Thyroid gland (tissue), 4 donors: ENCODE measurements around the gene RFTN2. TPM values are rescaled to one million over a fixed set of nuclear protein-coding genes. Genes with fewer than 3 reads are reported as not detected.
"Not testable (repeated sequence)": the region's sequence is repeated elsewhere in the genome, so short reads cannot be mapped to it uniquely, and the experiment has no call there.

Experiments
- DNase-seq, 2 donors: peaks; one replicate each; pipeline ENCODE4 v3.0.0-alpha.2; 2019
- H3K27ac ChIP-seq, 3 donors: fragments of 200-600 bp; sonication (generic); 1 replicate in 2 of 3; 2 replicates in 1 of 3; pipeline ENCODE4 v1.5.1; 2016 to 2019; ENCODE audit warnings: mild to moderate bottlenecking in 1 of 3, moderate library complexity in 1 of 3
- H3K27me3 ChIP-seq: fragments of 200-600 bp; sonication (generic); one replicate; pipeline ENCODE4 v1.5.1; 2019
- H3K36me3 ChIP-seq, 2 donors: fragments of 200-600 bp; sonication (generic); one replicate each; pipeline ENCODE4 v1.5.1; 2016 to 2019
- H3K4me1 ChIP-seq, 2 donors: fragments of 200-600 bp; sonication (generic); one replicate each; pipeline ENCODE4 v1.5.1; 2017 to 2019
- H3K4me3 ChIP-seq, 3 donors: fragments of 200-600 bp; sonication (generic); replicated peaks in 1 of 3; 1 replicate in 2 of 3; 2 replicates in 1 of 3; pipeline ENCODE4 v1.5.1; 2016; ENCODE audit warnings: mild to moderate bottlenecking in 1 of 3
- H3K9me3 ChIP-seq: fragments of 200-600 bp; sonication (generic); one replicate; pipeline ENCODE4 v1.5.1; 2017
- POLR2A ChIP-seq, 2 donors: fragments of 450-650 bp; IDR thresholded peaks; one replicate each; pipeline ENCODE4 v1.6.1; 2017; ENCODE audit warnings: antibody characterized with exemption in 2 of 2, mild to moderate bottlenecking in 2 of 2, moderate library complexity in 1 of 2
- WGBS, 2 donors: methylation state at CpG; one replicate each; pipeline ENCODE4 v1.1.5; 2017; 5-methylcytosine and 5-hydroxymethylcytosine counted together
- intact Hi-C: fragments of 100-400 bp; cut with DNase I; formaldehyde crosslinking; loops from one replicate; pipeline ENCODE4 v1.15.1; 2023
- total RNA-seq, 4 donors: library from RNA; depleted of rRNA; stranded (reverse); fragments of >200 nt; gene quantifications; one replicate each; pipeline ENCODE4 v1.2.3, GENCODE V29; 2016
- TF ChIP-seq, protein P1 (sequence below), 6 experiments: fragments of 200-600 bp in 3 of 6; fragments of 450-650 bp in 3 of 6; sonication (generic) in 3 of 6; IDR thresholded peaks; one replicate each; pipeline ENCODE4 v1.5.1; 2016 to 2019; ENCODE audit warnings: antibody characterized with exemption in 6 of 6, mild to moderate bottlenecking in 2 of 6, inconsistent platforms in 1 of 6, moderate library complexity in 1 of 6

Gene RFTN2
- total RNA-seq, 4 donors from 2014 or later, result 5.3 to 12.9 (median 9.4) TPM

DNA sequence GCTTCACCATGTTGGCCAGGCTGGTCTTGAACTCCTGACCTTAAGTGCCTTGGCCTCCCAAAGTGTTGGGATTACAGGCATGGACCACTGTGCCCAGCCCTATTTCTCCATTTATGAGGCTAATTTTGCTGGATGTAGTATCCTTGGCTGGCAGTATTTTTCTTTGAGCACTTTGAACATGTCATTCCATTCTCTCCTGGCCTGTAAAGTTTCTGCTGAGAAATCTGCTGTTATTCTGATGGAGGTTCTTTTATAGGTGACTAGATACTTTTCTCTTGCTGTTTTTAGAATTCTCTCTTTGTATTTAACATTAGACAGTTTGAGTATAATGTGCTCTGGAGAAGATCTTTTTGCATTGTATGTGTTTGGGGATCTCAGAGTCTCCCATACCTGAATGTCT, 9.1 kb downstream of the RFTN2 start:
- no peaks in the 10 kb centered on the region for H3K27me3 ChIP-seq
- no peak for TF ChIP-seq POLR2A (IDR thresholded peaks at IDR 0.05)
- TF ChIP-seq, protein P1, sequence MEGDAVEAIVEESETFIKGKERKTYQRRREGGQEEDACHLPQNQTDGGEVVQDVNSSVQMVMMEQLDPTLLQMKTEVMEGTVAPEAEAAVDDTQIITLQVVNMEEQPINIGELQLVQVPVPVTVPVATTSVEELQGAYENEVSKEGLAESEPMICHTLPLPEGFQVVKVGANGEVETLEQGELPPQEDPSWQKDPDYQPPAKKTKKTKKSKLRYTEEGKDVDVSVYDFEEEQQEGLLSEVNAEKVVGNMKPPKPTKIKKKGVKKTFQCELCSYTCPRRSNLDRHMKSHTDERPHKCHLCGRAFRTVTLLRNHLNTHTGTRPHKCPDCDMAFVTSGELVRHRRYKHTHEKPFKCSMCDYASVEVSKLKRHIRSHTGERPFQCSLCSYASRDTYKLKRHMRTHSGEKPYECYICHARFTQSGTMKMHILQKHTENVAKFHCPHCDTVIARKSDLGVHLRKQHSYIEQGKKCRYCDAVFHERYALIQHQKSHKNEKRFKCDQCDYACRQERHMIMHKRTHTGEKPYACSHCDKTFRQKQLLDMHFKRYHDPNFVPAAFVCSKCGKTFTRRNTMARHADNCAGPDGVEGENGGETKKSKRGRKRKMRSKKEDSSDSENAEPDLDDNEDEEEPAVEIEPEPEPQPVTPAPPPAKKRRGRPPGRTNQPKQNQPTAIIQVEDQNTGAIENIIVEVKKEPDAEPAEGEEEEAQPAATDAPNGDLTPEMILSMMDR (IDR thresholded peaks at IDR 0.05), result no peak
- intact Hi-C loops, result no loop called here
- H3K36me3 ChIP-seq, result no peaks in the 10 kb centered on the region
- H3K27ac ChIP-seq, result no peak overlapping the region
- no peaks in the 10 kb centered on the region for H3K4me1 ChIP-seq
- H3K9me3 ChIP-seq, result no peaks in the 10 kb centered on the region
- DNase-seq, result no peak
- H3K4me3 ChIP-seq, result no peak overlapping the region

DNA sequence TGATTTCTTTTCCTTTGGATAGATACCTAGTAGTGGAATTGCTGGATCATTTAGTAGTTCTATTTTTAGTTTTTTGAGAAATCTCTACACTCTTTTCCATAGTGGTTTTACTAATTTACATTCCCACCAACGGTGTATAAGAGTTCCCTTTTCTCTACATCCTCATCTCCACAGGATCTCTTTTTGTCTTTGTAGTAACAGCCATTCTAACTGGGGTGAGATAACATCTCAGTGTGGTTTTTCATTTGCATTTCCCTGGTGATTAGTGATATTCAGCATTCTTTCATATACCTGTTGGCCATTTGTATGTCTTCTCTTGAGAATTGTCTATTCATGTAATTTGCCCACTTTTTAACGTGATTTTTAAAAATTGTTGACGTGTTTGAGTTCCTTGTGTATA, 13.8 kb downstream of the RFTN2 start:
- no peak for TF ChIP-seq POLR2A (IDR thresholded peaks at IDR 0.05)
- TF ChIP-seq, protein P1 (IDR thresholded peaks at IDR 0.05), result no peak
- H3K4me1 ChIP-seq, result no peaks in the 10 kb centered on the region
- no peaks in the 10 kb centered on the region for H3K27me3 ChIP-seq
- 73 to 75% methylated on average over 3 of the region's 3 CpGs for WGBS, 2 donors
- no peak overlapping the region for H3K27ac ChIP-seq
- no peaks in the 10 kb centered on the region for H3K36me3 ChIP-seq
- H3K4me3 ChIP-seq, result no peak overlapping the region
- no peak for DNase-seq
- no peaks in the 10 kb centered on the region for H3K9me3 ChIP-seq
- intact Hi-C loops, result no loop called here

DNA sequence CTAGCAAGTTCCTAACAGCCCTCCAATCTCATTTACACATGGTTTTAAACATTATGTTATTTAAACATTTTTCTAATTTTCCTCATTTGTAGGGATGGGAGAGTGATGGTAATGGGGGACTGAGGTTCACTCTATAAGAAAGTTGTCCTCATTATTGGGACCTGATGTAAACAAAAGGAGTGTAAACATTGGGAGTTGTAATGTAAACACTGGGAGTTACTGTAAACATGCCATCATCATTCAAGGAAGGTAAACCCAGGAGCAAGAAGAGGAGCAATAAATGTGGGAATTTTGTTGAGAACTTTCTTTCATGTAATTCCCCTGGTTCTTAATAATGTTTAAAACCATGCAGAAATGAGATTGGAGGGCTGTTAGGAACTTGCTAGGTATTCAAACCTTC, 17.8 kb downstream of the RFTN2 start:
- Histone ChIP-seq H3K4me1 (no peaks in the 10 kb centered on the region), H3K36me3 (no peaks in the 10 kb centered on the region), H3K27me3 (no peaks in the 10 kb centered on the region), H3K9me3 (no peaks in the 10 kb centered on the region), H3K27ac (no peak overlapping the region), H3K4me3 (no peak overlapping the region)
- intact Hi-C loops, result no loop called here
- TF ChIP-seq POLR2A (IDR thresholded peaks at IDR 0.05), result no peak
- TF ChIP-seq, protein P1 (IDR thresholded peaks at IDR 0.05), result no peak
- DNase-seq, result no peak

DNA sequence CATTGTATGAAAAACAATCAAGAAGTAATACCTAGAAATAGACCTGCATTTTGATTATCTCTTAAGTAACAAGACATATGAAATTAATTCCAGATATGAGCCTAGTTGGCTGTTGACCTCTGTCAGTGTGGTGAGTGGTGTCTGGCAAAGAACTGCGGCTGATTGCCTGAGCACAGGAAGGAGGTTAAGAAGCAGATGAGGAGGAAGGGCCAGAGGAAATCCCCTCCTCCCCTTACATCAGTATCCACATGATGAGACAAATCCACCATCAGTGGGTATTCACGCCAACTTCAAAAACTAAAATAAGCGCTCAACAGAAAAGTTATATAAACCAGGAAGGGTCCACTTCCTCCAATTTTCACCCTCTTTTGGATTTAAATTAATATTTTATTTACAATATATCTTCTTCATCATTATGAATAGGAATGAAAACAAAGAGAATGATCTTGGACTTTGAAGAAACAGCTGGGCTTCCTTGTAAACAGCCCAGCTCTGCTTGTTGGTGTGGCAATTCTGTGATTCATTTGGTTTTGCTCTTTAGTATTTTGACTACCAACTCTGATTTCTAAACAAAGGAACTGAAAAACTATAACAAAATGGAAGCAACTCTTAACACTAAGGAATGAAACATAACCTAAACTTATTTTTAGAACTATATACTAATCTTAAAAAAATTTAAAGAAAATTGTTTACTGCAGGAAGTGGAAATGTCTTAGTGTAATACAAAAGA, 27.3 kb downstream of the RFTN2 start:
- Histone ChIP-seq H3K9me3 (no peaks in the 10 kb centered on the region), H3K27ac (no peak overlapping the region), H3K4me3 (no peak overlapping the region), H3K4me1 (no peaks in the 10 kb centered on the region), H3K36me3 (no peaks in the 10 kb centered on the region), H3K27me3 (no peaks in the 10 kb centered on the region)
- TF ChIP-seq, protein P1 (IDR thresholded peaks at IDR 0.05), result no peak
- TF ChIP-seq POLR2A (IDR thresholded peaks at IDR 0.05), result no peak
- no peak for DNase-seq
- WGBS, 2 donors, result 86% methylated on average over 3 of the region's 3 CpGs
- intact Hi-C loops, result no loop called here

DNA sequence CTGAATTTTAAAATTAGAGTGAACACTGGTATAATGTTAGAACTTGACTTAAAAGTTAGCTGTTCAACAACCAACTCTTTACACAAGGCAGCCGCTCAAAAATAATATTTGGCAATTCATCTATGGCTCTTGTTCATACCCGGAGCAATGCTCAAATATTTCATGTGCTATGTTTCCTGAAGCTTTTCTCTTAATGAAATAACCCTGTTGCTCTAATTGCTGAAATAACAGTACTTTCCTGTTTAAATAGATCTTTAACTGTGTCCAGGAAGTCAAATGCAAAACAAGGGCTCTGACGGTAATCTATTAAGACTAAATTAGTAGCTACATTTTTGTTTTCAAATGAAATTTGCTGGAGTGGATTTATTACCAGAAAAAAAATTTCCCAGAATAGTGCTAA, 33.7 kb downstream of the RFTN2 start:
- Histone ChIP-seq H3K4me1 (no peaks in the 10 kb centered on the region), H3K4me3 (no peak overlapping the region), H3K27ac (no peak overlapping the region), H3K27me3 (no peaks in the 10 kb centered on the region), H3K9me3 (no peaks in the 10 kb centered on the region), H3K36me3 (peaks cover 0 to 6% of the 10 kb centered on the region in 2 donors)
- 75 to 82% methylated on average over 3 of the region's 3 CpGs for WGBS, 2 donors
- no peak for DNase-seq
- TF ChIP-seq, protein P1 (IDR thresholded peaks at IDR 0.05), result no peak
- no peak for TF ChIP-seq POLR2A (IDR thresholded peaks at IDR 0.05)
- intact Hi-C loops, result no loop called here

DNA sequence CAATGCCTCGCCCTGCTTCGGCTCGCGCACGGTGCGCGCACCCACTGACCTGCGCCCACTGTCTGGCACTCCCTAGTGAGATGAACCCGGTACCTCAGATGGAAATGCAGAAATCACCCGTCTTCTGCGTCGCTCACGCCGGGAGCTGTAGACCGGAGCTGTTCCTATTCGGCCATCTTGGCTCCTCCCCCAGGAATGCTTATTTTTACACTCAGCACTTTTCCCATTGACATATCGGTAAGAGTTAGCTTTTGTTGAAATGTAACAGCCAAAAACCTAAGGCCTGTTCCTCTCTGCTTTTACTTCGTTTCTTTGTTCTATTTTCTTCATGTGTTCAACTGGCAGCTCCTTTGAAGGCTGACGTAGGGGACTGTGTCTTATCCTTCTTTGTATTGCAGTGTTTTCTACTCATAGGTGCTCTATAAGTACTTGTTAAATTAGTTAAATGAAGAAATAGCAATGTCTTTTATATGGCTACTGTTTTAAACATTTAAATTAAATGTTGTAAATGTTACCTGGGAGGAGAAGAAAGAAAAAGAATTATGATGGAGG, 34.7 kb downstream of the RFTN2 start:
- intact Hi-C loops, H3K27me3 ChIP-seq, H3K36me3 ChIP-seq, DNase-seq, H3K9me3 ChIP-seq, H3K4me1 ChIP-seq, H3K4me3 ChIP-seq, H3K27ac ChIP-seq: not testable (repeated sequence)
- 91 to 95% methylated on average over 11 to 17 of the region's 19 CpGs for WGBS, 2 donors
